Eye (tissue), 1 donor: Measurements from ENCODE around the gene REX1BD.
A peak's percentile ranks its signal among the peaks of the same experiment; 100 is the strongest.

Source experiments
- DNase-seq: peaks from one replicate; pipeline ENCODE4 v3.0.0-alpha.2; 2015

Gene REX1BD

DNA sequence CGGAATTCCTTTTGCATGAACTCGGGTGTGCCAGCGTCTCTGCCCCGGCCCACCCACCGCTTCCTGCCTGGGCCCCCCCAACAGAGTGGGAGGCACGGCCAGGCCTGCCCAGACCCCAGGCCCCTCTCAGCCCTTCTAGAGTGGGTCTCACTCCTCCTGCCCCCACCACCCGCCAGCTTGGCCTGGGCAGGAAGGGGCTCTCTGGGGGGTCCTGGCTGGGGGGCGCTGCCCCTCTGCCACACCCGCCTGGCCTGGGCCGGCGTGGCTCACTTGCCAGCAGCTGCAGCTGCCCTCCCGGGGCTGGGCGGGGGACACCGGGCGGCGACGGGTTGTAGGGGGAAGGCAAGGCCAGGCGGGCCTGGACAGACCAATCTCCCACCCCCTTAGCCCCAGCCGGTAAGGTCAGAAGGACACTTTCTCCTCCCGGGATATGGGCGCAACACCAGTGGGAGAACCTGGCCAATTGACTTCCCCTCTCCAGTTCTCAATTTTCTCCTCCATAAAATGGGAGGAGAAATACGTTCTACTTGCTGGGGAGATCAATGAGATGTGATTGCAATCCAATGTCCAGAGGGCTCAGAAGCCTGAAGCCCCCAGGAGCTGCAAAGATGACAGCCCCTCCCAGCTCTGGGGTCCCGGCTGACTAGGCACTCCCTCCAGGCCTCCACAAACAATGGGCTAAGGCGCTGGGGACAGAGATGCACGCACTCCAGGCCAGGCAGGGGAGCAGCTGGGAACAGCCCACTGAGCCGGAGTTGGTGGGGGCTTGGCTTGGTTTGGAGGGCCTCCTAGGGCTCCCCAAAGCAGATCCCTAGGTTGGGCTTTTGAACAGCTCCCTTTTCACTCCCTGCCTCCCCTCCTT, 15.6 kb downstream of the REX1BD start:
- peak; percentile 40 for DNase-seq

DNA sequence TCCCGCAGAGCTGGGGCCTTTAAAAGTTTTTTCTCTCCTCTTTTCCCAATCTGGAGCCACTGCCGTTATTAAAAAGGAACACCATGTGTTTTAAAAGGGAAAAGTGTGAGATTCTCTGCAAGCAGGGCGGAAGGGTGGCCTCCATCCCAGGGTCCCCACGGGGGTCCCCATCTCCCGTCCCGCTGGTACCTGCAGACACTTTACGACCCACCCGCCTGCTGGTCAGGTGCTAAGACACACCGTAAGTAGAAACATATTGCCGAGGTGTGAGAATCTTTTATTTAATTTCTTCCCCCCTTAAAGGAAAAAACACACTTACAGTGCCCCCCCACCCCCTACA, 16.2 kb downstream of the REX1BD start:
- DNase-seq, result no peak

DNA sequence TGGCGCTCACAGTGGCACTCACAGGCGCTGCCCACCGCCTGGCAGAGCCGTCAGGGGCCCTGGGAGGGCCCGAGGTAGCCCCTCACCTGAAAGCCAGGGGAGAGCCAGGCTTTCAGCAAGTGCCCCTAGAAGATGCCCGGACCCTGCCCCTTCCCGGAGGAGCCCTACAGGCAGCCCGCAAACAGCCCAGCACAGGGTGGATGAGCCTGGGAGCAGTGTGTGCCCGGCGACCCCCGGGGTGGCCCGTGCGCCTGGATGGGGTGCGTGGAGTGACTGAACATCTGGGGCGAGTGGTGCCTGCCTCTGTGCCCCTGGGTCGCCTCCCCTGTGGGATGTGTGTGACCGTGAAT, 16.6 kb downstream of the REX1BD start:
- DNase-seq, result no peak

DNA sequence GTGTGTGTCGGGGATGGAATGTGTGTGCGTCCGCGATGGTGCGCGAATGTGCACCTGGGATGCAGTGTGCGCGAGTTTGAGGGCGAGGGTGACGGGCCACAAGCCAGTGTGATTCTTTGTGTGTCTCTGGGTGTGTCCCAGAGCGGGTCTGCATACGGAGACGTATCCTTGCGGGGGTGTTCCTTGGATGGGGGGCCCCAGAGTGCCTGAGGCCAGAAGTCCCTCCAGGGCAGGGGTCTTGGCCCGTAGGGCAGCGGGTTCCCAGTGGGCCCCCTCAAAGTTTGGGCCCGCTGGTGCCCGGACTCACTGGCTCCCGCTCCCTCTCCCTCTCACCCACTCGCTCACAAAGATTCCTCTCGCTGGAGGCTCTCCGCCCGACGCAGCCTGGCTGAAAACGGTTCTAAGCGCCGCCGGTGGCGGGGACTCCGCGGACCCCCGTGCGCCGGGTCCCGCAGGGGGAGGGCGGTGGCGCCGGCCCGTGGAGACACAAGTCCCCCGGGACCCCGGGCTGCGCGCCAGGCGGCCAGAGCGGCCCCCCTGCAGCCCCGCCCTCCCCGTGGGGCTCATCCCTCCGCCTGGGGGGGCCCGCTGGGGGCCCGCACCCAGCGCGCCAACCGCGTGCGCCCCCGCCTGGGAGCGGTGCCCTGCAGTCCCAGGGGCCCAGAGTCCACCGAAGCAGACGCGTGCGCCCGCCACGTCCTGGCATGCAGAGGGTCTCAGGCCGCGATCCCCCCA, 17.1 kb downstream of the REX1BD start:
- DNase-seq, result peak; percentile 35

DNA sequence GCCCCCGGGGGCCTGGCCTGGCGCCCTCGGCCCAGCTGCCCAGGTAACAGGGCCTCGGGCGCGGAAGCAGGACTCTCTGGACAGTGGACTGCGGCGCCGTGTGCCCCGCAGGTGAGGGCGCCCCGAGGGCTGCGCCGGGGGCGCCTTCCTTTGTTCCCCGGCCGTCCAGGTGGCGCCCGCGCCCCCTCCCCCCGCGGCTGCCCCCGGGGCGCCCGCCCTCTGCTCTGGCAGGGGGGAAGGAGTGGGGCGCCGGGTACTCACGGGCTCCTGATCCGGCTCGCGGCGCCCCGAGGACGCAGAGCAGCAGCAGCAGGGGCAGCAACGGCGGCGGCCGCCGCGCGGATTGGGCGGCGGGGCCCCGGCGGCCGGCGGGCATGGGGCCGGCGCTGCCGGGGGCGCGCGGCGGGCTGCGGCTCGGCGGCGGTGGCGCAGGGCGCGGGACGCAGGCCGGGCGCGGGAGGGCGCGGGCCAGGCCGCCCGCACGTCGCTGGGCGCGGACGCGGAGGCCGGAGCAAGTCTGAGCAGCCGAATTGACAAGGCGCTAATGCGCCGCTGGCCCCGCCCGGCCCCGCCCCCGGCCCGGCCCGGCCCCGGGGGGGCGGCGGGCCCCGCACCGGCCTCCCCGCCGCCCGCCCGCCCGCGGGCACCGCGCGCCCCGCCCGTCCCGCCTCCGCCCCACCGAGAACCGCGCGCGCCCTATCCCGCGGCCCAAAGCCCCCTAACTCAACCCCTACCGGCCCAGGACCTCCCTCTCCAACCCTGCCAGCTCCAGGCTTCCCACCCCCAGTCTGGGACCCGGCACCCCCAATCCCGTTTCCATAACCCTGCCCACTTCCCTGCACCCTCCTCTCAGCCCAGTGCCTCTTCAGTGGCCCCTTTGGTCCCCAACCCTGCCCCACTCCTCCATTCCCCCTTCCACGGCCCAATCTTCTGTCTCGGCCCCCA, 18.0 kb downstream of the REX1BD start, which contains the start of gene CRLF1:
CRLF1 (minus strand) TSS at position 519 of the 945 bp plus-strand sequence; CDS start at position 376, 143 bp downstream.
- DNase-seq, result no peak

DNA sequence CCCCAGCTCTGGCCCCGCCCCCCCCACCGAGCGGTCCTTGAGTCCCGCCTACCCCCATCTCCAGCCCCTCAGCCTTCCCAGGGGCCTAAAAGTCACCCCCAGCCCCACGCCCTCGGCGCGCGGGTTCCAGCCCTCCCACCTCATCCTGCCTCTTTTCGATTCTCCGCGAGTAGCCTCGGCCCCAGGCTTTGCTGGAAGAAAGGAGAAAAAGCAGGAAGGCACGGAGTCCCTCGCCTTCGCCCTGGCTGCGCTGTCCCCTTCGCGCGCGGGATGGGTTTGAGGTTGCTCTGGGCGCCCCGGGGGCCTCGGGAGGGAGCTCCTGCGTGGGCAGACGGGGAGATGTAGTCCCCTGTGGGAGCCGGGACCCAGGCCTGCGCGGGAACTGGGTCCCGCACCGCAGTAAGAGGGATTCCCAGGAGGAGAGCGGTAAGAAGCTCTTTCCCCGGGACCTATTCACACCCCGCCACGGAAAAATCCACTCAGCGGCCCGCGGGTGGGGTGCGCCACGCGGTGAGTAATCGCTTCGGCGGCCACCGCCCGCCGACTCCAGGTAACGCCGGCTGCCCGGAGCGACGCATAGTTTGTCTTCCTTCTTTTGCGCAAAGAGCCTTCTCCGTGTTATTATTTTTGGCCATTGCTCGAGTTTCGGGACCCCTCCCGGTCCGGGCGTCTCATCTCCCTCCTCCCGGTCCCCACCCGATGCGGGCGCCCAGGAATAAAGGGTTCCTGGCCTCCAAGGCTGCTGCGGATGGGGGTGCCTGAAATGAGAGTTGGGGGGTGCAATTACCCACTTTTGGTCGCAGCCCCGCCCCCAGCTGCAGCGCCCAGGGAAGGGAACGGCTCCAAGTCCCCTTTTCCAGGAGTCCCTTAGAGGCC, 18.9 kb downstream of the REX1BD start:
- peak; percentile 48 for DNase-seq

DNA sequence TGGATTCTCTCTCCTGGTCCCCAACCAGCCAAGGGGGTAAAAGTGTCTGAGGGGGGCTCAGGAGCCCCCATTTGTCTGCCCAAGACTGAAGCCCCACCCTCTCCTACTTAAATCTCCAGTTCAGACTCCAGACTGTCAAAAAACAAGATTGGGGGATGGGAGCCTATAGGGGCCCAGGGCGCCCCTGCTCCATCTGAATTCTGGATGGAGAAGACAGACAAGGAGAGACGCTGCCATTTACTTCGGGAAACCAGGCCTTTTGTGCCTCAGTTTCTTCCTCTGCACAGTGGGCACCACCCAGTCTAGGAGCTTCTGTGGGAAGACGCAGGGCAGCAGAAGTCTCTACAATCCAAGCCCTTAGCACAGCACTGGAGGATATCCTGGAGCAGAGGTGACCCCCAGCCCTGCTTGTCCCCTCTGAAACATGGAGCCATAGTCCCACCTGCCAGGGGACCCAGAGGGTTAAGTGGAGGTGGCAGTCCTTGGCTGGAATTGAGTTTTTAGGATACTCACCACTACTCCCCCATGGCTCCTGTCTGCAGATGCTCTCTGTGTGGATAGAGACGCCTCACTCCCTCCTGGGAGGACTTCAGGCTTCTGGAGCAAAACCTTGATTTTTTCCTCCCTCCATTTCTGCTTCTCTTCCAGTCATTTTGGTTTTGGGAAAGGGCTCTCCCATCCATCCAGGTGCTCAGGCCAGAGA, 19.7 kb downstream of the REX1BD start:
- DNase-seq, result no peak

DNA sequence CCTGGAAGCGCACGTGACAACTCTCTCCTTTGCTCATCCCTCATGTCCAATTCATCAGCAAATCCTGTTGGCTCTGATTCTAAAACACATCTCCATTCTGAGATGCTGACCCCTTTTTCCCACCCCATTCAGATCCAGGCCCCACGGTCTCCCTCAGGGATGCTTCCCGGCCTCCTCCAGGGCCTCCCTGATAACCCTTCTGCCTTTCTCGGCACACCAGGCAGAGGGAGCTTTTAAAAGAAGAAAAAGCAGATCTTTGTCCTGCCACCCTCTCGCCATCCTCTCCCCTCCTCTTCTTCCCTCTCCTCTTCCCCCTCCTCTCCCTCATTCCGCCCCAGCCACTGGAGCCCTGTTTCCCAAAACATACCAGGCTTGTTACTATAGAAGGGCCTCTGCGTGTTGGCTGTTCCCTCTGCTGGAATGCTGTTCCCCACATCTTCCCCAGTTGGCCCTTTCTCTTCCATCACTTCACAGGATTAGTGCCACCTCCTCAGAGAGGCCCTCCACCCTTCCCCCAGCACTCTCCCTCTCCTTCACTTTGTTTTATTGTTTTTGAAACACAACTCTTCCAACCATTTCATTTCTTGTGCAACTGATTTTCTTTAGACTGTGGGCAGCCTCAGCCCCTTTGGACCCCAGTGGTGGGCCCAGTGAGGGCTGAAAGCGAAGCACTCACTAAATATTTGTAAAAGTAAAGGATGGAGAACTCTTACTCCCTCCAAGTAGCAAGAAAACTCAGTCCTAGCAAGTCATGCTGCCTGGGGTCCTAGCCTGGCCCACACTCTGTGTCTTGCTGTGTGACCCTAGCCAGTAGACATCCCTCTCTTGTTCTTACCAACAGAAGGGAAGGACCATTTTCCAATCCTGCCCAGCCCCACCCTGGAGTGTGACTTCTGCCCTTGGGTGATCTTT, 20.5 kb downstream of the REX1BD start:
- DNase-seq, result no peak

DNA sequence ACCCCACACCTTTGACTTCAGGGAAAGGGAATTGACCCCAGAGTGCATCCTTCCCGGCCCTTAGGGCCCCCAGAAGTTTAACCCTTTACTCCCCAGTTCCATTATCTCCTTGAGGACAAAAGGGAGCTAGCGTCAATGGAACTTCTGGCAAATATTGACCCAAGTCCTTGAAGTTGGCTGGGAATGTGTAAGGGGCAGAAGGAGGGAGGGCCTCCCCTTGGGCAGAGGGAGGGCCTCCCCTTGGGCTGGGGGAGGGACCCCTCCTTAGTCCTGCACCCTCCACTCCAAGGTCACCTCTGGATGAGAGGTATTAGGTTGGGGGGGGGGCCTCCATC, 21.1 kb downstream of the REX1BD start:
- no peak for DNase-seq

DNA sequence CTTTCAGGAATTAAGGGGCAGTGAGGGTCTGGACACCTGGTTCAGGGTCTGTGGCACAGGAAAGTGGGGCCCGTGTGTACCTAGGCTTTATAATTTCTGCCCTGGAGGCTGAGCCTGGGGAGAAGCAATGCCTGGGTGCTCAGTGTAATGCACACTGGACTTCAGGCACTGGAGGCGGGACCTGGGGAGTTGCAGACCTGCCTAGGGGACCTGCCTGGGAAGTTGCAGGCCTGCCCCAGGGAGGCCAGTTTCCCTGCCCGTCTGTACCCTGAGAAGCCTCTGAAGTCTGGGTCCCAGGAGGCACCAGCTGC, 21.6 kb downstream of the REX1BD start:
- no peak for DNase-seq

DNA sequence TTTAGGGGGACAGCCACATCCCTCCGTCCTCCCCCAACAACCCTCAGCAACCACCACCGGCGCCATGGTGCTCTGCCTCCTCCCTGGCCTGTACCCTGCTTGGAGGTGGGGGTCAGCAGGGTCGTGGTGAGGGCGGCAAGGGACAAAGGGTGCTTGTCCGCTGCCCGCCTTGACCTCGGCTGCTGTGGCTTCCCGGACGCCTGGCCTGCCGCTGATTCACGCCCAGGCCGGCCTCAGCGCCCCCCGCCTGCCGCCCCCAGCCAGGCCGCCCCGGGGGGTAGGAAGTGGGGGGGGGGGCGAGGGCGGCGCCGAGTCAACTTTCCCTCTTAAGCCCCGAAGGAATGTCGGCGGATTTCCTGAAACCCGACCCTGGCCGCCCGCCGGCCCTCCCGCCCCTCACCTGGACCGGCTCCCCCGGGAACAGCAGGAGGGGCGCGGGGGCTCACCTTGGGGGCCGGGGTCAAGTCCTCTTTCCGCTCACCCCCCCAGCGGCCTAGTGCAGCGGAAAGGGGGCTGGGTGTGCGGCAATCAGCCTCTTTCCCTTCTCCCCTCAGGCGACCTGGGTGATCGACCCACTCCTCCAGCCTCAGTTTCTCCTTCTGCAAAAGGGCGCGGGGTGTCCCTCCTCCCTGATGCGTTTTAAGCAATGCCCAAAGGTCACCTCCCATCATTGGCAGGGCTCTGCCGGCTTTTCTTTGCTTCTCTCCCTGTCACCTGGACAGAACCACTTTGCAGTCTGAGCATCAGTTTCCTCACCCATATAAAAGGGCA, 22.1 kb downstream of the REX1BD start:
- DNase-seq, result peak; percentile 18

DNA sequence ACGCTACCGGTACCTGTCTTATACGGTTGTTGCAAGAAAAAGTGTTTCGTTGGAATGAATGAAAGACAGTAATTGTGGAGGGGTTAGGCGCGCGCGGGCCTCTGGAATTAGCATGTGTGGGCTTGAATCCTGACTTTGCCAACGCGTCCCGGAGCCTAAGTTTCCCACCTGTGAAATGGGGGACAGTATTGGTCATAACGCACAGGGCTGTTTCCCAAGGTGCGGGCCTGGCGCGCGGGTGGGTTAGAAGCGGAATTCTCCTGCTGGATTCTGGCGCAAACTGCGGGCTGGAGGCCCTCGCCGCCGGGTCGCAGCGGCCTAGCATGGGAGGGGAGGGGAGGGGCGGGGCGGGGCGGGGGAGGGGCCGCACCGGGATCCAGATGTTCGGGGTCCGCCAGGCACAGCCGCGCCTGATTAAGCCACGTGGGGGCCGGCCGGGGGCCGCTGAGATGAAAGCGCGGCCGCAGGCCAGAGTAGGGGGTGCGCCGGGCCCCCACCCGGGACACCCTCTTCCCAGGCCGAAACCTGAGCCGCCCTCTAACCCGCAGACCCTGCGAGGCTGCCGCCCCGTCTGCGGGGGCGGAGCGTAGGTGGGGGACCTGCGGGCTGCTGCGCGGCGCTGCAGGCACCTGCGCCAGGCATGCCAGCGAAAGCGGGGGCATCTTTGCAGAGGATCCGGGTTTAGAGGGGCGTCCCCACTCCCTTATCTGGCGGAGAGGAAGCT, 22.9 kb downstream of the REX1BD start:
- DNase-seq, result peak; percentile 47

DNA sequence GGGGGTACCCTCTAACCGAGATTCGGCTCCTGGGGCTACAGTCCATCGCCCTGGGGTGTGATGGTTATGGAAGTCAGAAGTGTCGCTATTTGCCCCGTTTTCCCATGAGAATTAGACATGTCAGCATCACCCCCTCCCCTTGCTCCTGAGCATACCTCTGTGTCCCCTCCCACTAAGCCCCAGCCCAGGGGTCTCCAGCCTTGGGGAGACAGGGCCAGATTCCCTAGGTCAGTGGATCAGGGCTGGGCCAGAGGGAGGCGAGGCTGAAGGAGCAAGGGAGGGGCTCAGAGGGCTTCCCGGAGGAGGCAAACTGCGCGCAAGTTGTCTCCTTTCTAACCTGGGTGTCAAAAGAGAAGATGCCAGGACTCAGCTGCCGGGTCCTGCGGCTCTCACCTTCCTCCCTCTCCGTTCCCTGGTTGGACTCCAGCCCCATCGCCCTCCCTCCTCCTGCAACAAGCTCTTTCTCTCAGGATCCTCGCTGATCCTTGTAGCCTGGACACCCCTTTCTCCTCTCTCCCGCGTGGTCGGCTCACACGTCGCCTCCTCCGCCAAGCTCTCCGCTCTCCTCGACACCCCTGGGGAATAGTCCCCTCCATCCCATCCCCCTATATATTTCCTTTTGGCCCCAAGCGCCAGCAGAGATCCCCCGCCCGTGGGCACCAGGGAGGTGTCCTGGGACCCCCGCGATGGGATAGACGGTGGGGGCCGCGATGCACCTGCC, 23.6 kb downstream of the REX1BD start:
- peak; percentile 70 for DNase-seq

DNA sequence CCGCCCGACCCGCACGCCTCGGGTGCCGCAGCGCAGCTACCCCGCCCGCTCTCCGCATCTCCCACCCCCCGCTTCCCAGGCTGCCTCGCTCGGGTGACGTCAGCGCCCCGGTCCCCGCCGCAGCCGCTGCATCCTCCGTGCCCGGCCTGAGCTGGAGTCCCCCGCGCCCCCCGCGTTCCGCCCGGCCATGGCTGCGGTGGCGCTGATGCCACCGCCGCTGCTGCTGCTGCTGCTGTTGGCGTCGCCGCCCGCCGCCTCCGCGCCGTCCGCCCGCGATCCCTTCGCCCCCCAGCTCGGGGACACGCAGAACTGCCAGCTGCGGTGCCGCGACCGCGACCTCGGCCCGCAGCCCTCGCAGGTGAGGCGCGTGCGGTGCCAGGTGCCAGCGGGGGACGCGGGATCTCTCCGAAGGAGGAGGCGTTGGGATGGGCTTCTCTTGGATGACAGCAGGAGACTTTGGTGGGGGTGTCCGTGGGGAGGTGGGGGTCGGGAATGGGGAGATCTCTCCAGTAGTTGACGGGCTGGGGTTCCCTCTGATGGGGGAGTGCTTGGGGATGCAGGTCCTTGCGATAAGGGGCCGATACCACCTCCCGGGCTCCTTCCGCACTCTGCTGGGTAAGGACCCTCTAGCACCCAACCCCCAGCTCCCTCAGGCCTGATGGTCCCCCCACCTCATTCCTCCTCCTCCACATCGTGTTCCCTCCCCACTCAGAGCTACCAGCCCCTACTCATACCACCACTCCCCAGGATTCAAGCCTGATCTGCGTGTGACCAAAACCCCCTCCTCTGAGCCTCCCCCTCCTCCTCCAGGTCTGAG, 24.4 kb downstream of the REX1BD start, which contains the start of gene TMEM59L:
TMEM59L (plus strand) TSS at position 99 of the 817 bp plus-strand sequence; CDS start at position 188, 89 bp downstream.
- peak; percentile 79 for DNase-seq

DNA sequence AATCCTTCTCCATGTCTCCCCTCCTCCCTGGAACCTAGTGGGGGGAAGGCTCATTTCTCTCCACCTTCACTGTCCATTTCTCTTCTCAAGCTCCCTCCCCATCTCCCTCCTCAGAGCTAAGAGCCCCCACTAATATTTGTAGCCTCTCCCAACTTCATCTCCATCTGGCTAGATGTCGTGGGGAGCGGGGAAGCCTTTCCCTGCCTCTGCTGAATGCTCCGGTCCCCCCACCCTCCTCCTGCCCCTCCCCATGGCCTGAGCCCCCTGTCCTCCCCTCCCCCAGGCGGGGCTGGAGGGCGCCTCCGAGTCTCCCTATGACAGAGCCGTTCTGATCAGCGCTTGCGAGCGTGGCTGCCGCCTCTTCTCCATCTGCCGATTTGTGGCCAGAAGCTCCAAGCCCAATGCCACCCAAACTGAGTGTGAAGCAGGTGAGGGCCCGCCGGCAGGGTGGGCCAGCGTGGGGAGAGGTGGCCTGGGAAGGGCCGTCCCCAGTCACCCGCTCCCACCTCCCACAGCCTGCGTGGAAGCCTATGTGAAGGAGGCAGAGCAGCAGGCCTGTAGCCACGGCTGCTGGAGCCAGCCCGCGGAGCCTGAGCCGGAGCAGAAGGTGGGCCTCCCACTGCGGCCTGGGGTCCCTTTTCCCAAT, 25.1 kb downstream of the REX1BD start:
- peak; percentile 48 for DNase-seq

DNA sequence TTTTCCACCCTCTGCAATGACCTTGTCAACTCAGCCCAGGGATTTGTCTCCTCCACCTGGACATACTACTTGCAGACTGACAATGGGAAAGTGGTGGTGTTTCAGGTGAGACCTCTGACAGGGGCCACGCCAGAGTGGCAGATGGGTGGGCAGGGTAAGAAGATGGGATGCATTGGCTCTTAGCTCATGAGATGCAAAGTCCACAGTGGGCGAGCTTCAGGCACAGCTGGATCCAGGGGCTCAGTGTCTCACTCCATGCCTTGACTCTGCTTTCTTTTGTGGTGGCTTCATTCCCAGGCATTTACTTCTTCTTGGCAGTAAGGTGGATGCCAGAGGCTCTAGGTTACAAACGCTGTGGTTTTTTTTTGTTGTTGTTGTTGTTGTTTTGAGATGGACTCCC, 27.4 kb downstream of the REX1BD start:
- DNase-seq, result no peak

DNA sequence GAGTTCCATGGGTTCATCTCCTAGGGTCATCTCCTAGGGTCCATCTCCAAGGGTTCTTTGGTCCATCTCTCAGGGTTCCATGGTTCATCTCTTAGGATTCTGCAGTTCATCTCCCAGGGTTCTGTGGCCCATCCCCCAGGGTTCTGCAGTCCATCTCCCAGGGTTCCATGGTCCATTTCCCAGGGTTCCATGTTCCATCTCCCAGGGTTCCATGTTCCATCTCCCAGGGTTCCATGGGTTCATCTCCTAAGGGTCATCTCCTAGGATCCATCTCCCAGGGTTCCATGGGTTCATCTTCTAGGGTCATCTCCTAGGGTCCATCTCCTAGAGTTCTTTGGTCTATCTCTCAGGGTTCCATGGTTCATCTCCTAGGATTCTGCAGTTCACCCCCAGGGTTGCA, 29.0 kb downstream of the REX1BD start:
- DNase-seq, result no peak
